Naive B cell (primary cell): Measurements from ENCODE around the gene DERA. TPM values are rescaled to one million over a fixed set of nuclear protein-coding genes. Genes with fewer than 3 reads are reported as not detected.
A peak's percentile ranks its signal among the peaks of the same experiment; 100 is the strongest.
"Not testable (repeated sequence)": the region's sequence is repeated elsewhere in the genome, so short reads cannot be mapped to it uniquely, and the experiment has no call there.

Experiments used
- ATAC-seq, 2 donors: fragments of 150-1000 bp; cut with Tn5 transposase; 2 replicates each; pipeline ENCODE4 v1.10.0; 2021; ENCODE audit warnings: low read depth in 2 of 2, mild to moderate bottlenecking in 2 of 2, moderate library complexity in 2 of 2
- DNase-seq: peaks from one replicate; pipeline ENCODE4 v3.0.0; 2022
- H3K27ac Mint-ChIP-seq, 6 donors: one replicate each; pipeline ENCODE4 v1.8.0; 2020 to 2022; ENCODE audit warnings: mild to moderate bottlenecking in 6 of 6, mixed read lengths in 6 of 6, moderate library complexity in 5 of 6, inconsistent platforms in 2 of 6
- H3K27me3 Mint-ChIP-seq, 3 donors: one replicate each; pipeline ENCODE4 v1.8.0; 2021 to 2022; ENCODE audit warnings: mixed read lengths in 3 of 3, mild to moderate bottlenecking in 1 of 3
- H3K36me3 Mint-ChIP-seq, 2 donors: one replicate each; pipeline ENCODE4 v1.8.0; 2020 to 2022; ENCODE audit warnings: mixed read lengths in 2 of 2, inconsistent platforms in 1 of 2, mild to moderate bottlenecking in 1 of 2
- H3K4me1 Mint-ChIP-seq, 3 donors: one replicate each; pipeline ENCODE4 v1.8.0; 2020 to 2022; ENCODE audit warnings: mixed read lengths in 3 of 3, inconsistent platforms in 1 of 3, mild to moderate bottlenecking in 1 of 3, moderate library complexity in 1 of 3
- H3K4me3 Mint-ChIP-seq, 8 donors: one replicate each; pipeline ENCODE4 v1.8.0; 2020 to 2022; ENCODE audit warnings: mild to moderate bottlenecking in 8 of 8, mixed read lengths in 8 of 8, moderate library complexity in 8 of 8, inconsistent platforms in 2 of 8
- H3K9me3 Mint-ChIP-seq, 7 donors: one replicate each; pipeline ENCODE4 v1.8.0; 2020 to 2022; ENCODE audit warnings: mixed read lengths in 7 of 7, mild to moderate bottlenecking in 5 of 7, inconsistent platforms in 2 of 7, moderate library complexity in 1 of 7
- polyA plus RNA-seq, 6 donors: library from polyadenylated mRNA; unstranded; fragments of 300-500 nt; fragmentation: Illumina TruSeq; gene quantifications; one replicate each; pipeline ENCODE4 v1.2.3, GENCODE V29; 2021; ENCODE audit warnings: low read depth in 6 of 6

DERA gene
- polyA plus RNA-seq, 6 donors from 2014 or later: 40.4 to 51.5 (median 46.9) TPM

DNA sequence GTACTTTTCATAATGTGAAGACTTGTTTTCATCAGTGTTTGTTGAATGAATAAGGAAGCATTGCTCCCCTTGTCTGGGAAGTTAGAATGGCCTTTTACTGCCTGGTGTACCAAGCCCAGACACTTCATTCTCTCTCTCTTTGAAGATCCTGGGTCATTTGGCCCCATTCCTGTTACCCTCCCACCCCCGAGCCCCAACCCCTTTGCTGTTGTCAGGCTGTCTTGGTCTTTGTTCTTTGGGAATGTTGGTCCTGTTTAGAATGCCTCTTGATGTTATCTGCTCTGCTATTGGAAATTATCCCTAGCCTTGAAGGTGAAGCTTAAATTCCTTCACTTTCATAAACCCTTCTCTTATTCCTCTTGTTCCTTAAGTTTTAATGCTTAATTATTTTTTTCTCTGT is 13.8 kb downstream of the DERA start:
- Mint-ChIP-seq H3K4me1 (peaks cover 3 to 11% (median 9%) of the 10 kb centered on the region in 3 donors), H3K27me3 (no peaks in the 10 kb centered on the region), H3K9me3 (peaks cover 0 to 3% (median 0%) of the 10 kb centered on the region in 7 donors), H3K4me3 (no peak overlapping the region), H3K27ac (no peak overlapping the region), H3K36me3 (peaks cover 0 to 9% of the 10 kb centered on the region in 2 donors)
- DNase-seq (no peak), ATAC-seq (no peak)

DNA sequence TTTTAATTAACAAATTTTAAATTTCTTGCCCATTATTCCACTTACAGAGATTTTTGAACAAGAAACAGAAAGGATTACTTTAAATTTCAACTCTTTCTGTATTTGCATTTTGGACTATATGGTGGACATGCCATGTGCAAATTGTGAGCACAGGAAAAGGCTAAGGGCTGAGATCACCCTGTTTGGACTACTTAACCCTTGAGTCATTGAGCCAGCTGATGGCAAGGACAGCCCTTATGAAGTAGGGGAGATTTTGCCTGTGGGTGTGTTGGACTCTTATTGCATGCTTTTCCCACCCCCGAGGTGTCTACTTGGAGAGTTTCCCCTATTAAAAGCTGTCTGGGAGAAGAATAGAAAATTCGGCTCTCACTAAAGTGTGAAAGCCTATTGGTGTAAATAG is 17.2 kb downstream of the DERA start:
- peaks cover 0 to 6% (median 4%) of the 10 kb centered on the region in 7 donors for H3K9me3 Mint-ChIP-seq
- no peak overlapping the region for H3K27ac Mint-ChIP-seq
- ATAC-seq (no peak), DNase-seq (no peak)
- no peaks in the 10 kb centered on the region for H3K27me3 Mint-ChIP-seq
- H3K4me3 Mint-ChIP-seq: no peak overlapping the region
- peaks cover 12 to 21% (median 15%) of the 10 kb centered on the region in 3 donors for H3K4me1 Mint-ChIP-seq
- H3K36me3 Mint-ChIP-seq: peaks cover 0 to 7% of the 10 kb centered on the region in 2 donors

DNA sequence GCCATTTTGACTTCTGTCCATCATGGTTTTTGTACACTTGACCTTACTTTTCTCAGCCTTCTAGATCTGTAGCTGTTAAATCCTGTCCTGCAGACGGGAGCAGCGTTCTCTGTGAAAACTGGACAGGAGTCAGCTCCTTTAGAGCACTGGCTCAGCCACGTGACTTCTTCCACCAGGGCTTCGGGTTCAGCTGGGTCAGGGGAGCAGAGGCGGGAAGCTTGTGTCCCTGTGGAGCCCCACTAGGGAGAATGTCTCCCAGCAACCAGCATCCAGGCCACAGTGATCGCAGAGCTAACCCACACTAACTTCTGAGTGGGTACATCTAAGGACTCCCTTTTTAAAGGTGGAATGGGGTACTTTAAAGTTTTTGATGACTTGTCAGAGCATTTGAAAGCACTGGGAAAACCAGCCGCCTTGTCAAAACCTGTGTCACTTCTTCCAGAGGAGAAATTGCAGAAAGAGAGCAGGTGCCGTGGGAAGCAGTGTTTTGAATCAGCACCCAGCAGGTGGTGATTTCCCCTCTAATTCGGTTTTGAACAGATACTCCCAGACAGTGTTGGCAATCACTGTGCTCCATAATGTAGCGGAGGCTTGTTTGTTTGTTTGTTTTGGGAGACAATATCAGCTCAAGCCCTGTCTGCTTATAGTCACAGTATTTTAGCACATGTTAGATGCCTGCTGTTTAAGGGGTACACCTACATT is 17.9 kb downstream of the DERA start:
- DNase-seq (no peak), ATAC-seq (no peak)
- Mint-ChIP-seq H3K9me3 (peaks cover 0 to 6% (median 4%) of the 10 kb centered on the region in 7 donors), H3K4me3 (peak overlapping the region in 1 of 8 donors; percentile 55), H3K27me3 (no peaks in the 10 kb centered on the region), H3K27ac (no peak overlapping the region), H3K36me3 (peaks cover 0 to 7% of the 10 kb centered on the region in 2 donors), H3K4me1 (peaks cover 12 to 21% (median 15%) of the 10 kb centered on the region in 3 donors)

DNA sequence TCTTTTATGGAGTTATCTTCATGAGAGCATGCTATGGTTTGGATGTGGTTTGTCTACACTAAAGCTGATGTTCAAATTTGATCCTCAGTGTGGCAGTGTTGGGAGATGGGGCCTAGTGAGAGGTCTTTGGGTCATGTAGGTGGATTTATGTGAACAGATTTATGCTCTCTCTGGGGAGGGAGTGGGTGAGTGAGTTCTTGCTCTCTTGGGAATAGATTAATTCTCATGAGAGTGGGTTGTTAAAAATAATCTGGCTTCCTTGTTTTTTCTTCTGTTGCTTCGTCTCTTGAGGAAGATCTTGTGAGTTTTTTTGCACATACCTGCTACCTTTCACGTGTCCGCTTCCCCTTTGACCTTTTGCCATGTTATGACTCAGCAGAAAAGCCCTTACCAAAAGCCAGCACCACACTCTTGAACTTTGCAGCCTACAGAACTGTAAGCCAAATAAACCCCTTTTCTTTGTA is 20.5 kb downstream of the DERA start:
- no peaks in the 10 kb centered on the region for H3K27me3 Mint-ChIP-seq
- peaks cover 0 to 7% of the 10 kb centered on the region in 2 donors for H3K36me3 Mint-ChIP-seq
- DNase-seq (peak; percentile 57), ATAC-seq (peak; percentile 95 to 98)
- peaks cover 0 to 6% (median 4%) of the 10 kb centered on the region in 7 donors for H3K9me3 Mint-ChIP-seq
- H3K4me3 Mint-ChIP-seq: peak overlapping the region in 5 of 8 donors; percentile 3 to 41 (median 17)
- peak overlapping the region in 3 of 6 donors; percentile 20 to 93 (median 92) for H3K27ac Mint-ChIP-seq
- peaks cover 16 to 18% (median 18%) of the 10 kb centered on the region in 3 donors for H3K4me1 Mint-ChIP-seq

DNA sequence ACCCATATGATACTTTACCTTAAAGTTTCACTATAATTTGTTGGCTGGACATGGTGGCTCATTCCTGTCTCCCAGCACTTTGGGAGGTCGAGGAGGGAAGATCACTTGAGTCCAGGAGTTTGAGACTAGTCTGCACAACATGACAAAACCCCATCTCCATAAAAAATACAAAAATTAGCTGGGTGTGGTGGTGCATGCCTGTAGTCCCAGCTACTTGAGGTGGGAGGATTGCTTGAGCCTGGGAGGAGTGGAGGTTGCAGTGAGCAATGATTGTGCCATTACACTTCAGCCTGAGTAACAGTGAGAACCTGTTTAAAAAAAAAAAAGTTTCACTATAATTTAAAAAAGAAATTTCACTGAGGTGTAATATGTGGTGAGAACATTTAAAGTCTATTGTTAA is 21.2 kb downstream of the DERA start:
- no peaks in the 10 kb centered on the region for H3K27me3 Mint-ChIP-seq
- peaks cover 21 to 25% (median 23%) of the 10 kb centered on the region in 3 donors for H3K4me1 Mint-ChIP-seq
- no peak overlapping the region for H3K27ac Mint-ChIP-seq
- no peak for DNase-seq
- ATAC-seq: no peak
- peaks cover 0 to 6% (median 4%) of the 10 kb centered on the region in 7 donors for H3K9me3 Mint-ChIP-seq
- H3K4me3 Mint-ChIP-seq: no peak overlapping the region
- peaks cover 0 to 7% of the 10 kb centered on the region in 2 donors for H3K36me3 Mint-ChIP-seq

DNA sequence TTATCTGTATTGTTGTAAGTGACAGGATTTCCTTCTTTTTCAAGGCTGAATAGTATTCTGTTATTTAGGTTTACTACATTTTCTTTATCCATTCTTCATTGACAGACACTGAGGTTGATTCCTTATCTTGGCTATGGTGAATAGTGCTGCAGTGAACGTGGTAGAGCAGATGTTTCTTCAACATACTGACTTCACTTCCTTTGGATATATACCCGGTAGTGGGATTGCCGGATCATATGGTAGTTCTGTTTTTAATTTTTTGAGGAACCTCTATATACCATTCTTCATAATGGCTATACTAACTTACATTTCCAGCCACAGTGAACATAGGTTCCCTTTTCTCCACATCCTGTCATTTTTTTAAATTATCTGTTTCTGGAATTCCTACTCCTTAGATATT is 21.8 kb downstream of the DERA start:
- no peak for DNase-seq
- peaks cover 0 to 7% of the 10 kb centered on the region in 2 donors for H3K36me3 Mint-ChIP-seq
- H3K4me1 Mint-ChIP-seq: peaks cover 26 to 31% (median 28%) of the 10 kb centered on the region in 3 donors
- H3K9me3 Mint-ChIP-seq: peaks cover 0 to 9% (median 4%) of the 10 kb centered on the region in 7 donors
- H3K27ac Mint-ChIP-seq: no peak overlapping the region
- H3K4me3 Mint-ChIP-seq: no peak overlapping the region
- H3K27me3 Mint-ChIP-seq: no peaks in the 10 kb centered on the region
- ATAC-seq: no peak

DNA sequence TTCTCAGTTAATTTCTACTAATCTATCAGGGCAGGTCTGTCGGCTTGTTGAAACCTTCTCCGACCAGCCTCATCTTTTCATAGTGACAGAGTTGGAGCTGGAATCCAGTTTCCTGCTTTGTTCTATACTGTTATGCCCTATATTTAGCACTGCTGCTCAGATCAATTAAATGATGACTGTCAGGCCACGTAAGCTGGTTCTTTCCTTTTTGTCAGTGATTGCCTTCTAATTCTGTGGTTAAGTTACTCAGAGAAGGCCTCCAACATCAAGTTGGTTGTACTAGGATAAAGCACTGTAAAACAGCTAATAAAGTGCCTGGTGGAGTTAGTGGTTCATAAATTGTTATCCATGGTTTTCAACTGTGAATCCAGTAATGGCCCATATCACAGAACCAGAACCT is 22.6 kb downstream of the DERA start:
- peaks cover 25 to 30% (median 28%) of the 10 kb centered on the region in 3 donors for H3K4me1 Mint-ChIP-seq
- ATAC-seq (no peak), DNase-seq (no peak)
- H3K36me3 Mint-ChIP-seq: peaks cover 2 to 7% of the 10 kb centered on the region in 2 donors
- H3K27me3 Mint-ChIP-seq: no peaks in the 10 kb centered on the region
- H3K27ac Mint-ChIP-seq: peak overlapping the region in 1 of 6 donors; percentile 70
- H3K4me3 Mint-ChIP-seq: no peak overlapping the region
- peaks cover under 1 to 10% (median 4%) of the 10 kb centered on the region in 7 donors for H3K9me3 Mint-ChIP-seq

DNA sequence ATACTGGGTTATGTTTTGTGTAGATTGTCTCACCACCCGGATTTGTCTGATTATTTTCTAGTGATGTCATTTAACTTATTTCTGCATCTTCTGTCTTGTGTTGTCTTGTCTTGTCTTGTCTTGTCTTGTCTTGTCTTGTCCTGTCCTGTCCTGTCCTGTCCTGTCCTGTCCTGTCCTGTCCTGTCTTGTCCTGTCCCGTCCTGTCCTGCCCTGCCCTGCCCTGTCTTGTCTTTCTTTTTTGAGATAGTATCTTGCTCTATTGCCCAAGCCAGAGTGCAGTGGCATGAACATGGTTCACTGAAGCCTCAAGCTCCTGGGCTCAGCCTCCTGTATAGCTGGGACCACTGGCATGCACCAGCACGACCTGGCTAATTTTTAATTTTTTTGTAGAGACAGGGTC is 25.6 kb downstream of the DERA start:
- Mint-ChIP-seq H3K27me3 (no peaks in the 10 kb centered on the region), H3K4me3 (no peak overlapping the region), H3K36me3 (peaks cover 15 to 17% of the 10 kb centered on the region in 2 donors), H3K27ac (peak overlapping the region in 3 of 6 donors; percentile 33 to 76 (median 62)), H3K9me3 (peaks cover 3 to 16% (median 8%) of the 10 kb centered on the region in 7 donors), H3K4me1 (peaks cover 16 to 26% (median 25%) of the 10 kb centered on the region in 3 donors)
- ATAC-seq (no peak), DNase-seq (no peak)

DNA sequence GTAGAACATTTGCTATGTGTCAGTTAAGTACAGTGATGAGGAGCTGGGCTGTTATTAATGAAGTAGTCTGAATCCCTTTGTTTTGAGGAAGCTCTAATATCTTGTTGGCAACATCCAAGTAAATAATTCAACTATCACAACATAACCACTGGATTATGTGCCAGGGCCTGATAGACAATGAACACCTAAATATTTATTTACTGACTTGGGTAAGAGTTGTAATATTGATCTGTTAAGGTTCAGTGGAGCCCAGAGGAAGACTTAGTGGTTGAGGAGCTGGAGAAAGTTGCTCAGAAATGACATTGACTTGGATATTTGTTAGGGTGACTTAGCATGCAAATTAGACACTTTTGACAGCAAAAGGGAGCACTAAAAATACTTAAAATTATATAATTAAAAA is 26.8 kb downstream of the DERA start:
- peaks cover 21 to 25% (median 25%) of the 10 kb centered on the region in 3 donors for H3K4me1 Mint-ChIP-seq
- ATAC-seq: no peak
- H3K36me3 Mint-ChIP-seq: peaks cover 14 to 15% of the 10 kb centered on the region in 2 donors
- H3K27ac Mint-ChIP-seq: peak overlapping the region in 1 of 6 donors; percentile 37
- no peak for DNase-seq
- H3K9me3 Mint-ChIP-seq: peaks cover 3 to 16% (median 7%) of the 10 kb centered on the region in 7 donors
- no peak overlapping the region for H3K4me3 Mint-ChIP-seq
- H3K27me3 Mint-ChIP-seq: no peaks in the 10 kb centered on the region

DNA sequence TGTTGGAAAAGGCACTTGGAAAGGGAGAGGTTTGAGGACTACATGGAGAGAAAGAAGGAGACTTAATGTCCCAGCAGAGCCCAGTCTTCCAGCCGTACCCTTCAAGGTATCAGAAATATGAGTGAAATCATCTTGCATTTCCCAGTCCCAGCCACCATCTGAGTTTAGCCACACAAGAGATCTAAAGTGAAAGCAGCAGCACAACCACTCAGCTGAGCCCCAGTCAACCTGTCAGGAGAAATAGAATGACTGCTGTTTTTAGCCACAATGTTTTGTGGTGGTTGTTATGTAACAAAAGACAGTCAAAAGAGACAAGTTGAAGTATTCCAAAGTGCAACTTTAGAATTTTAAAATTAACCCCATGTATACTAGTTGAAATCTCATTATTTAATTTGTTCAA is 28.0 kb downstream of the DERA start:
- ATAC-seq: no peak
- DNase-seq: no peak
- Mint-ChIP-seq H3K4me1 (peaks cover 22 to 30% (median 23%) of the 10 kb centered on the region in 3 donors), H3K27ac (no peak overlapping the region), H3K27me3 (no peaks in the 10 kb centered on the region), H3K9me3 (peaks cover 3 to 16% (median 7%) of the 10 kb centered on the region in 7 donors), H3K36me3 (peaks cover 12 to 15% of the 10 kb centered on the region in 2 donors), H3K4me3 (no peak overlapping the region)

DNA sequence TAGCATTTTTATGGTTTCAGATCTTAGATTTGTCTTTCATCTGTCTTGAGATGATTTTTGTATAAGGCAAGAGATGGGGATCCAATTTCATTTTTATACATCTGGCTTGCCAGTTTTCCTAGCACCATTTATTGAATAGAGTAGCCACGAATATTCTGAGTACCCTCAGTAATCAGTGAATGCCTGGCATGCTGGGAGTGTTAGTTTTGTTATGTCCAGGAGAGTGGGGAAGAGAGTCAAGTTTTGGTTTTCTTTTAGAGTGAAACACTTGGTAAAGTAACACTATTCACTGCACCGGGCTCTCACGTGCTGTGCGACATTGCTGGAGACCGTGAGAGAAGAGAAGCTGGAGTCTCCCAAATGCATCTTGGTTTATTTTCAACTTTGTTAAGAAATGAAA is 31.3 kb downstream of the DERA start:
- peaks cover 5 to 23% (median 15%) of the 10 kb centered on the region in 7 donors for H3K9me3 Mint-ChIP-seq
- H3K4me1 Mint-ChIP-seq: peaks cover 27 to 45% (median 28%) of the 10 kb centered on the region in 3 donors
- no peak for ATAC-seq
- DNase-seq: no peak
- H3K27me3 Mint-ChIP-seq: no peaks in the 10 kb centered on the region
- H3K4me3 Mint-ChIP-seq: no peak overlapping the region
- H3K27ac Mint-ChIP-seq: no peak overlapping the region
- peaks cover 12 to 15% of the 10 kb centered on the region in 2 donors for H3K36me3 Mint-ChIP-seq

DNA sequence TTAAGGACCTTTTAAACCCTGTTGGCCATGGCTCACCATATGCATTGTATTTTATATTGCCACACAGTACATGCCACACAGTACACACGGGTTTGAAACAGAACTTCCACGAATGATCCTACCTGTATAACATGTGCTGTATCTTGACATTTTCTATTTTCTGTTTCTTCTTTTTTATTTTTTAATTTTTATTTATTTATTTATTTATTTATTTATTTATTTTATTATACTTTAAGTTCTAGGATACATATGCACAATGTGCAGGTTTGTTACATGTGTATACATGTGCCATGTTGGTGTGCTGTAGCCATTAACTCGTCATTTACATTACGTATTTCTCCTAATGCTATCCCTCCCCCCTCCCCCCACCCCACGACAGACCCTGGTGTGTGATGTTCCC is 32.4 kb downstream of the DERA start:
- not testable (repeated sequence) for H3K27me3 Mint-ChIP-seq, H3K27ac Mint-ChIP-seq, H3K4me3 Mint-ChIP-seq, DNase-seq, ATAC-seq
- Mint-ChIP-seq H3K9me3 (peaks cover 5 to 20% (median 16%) of the 10 kb centered on the region in 7 donors), H3K4me1 (peaks cover 27 to 47% (median 30%) of the 10 kb centered on the region in 3 donors), H3K36me3 (peaks cover 12 to 15% of the 10 kb centered on the region in 2 donors)

DNA sequence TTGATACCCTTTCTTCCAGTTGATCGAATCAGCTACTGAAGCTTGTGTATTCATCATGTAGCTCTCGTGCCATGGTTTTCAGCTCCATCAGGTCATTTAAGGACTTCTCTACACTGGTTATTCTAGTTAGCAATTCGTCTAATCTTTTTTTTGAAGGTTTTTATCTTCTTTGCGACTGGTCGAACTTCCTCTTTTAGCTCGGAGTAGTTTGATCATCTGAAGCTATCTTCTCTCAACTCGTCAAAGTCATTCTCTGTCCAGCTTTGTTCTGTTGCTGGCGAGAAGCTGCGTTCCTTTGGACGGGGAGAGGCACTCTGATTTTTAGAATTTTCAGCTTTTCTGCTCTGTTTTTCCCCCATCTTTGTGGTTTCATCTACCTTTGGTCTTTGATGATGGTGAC is 37.3 kb downstream of the DERA start:
- H3K4me1 Mint-ChIP-seq: peaks cover 23 to 54% (median 26%) of the 10 kb centered on the region in 3 donors
- not testable (repeated sequence) for H3K36me3 Mint-ChIP-seq, H3K4me3 Mint-ChIP-seq, H3K27me3 Mint-ChIP-seq, DNase-seq, H3K27ac Mint-ChIP-seq, ATAC-seq
- peaks cover 5 to 22% (median 8%) of the 10 kb centered on the region in 7 donors for H3K9me3 Mint-ChIP-seq

DNA sequence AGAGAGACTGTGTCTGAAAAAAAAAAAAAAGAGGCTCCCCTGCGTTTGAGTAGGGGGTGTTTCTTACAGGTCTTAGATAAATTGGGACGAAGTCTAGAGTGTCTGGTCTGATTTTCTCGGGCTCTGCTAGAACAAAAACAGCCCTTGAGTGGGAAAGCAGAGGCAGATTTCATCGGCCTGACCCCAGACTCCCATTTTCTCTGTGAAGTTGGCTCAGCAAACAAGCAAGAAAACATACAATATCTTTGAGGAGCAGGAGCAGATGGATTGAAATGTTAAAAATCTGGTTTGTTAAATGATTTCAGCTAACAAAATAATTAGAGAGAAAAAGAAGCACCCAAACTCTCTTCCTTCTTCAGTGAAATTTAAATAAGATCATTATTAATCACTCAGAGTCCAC is 44.1 kb downstream of the DERA start:
- ATAC-seq (no peak), DNase-seq (no peak)
- H3K27me3 Mint-ChIP-seq: no peaks in the 10 kb centered on the region
- H3K4me3 Mint-ChIP-seq: no peak overlapping the region
- H3K36me3 Mint-ChIP-seq: peaks cover 0 to 1% of the 10 kb centered on the region in 2 donors
- no peaks in the 10 kb centered on the region for H3K9me3 Mint-ChIP-seq
- peaks cover 2 to 10% (median 8%) of the 10 kb centered on the region in 3 donors for H3K4me1 Mint-ChIP-seq
- H3K27ac Mint-ChIP-seq: peak overlapping the region in 1 of 6 donors; percentile 41
